ENCODE results near the gene ZNF865.

- TF ChIP-seq CTCF (IDR thresholded peaks at IDR 0.05; ENCODE audit: poor library complexity, severe bottlenecking) (no peak), EZH2 (IDR thresholded peaks at IDR 0.05; ENCODE audit: borderline replicate concordance, insufficient read depth, low read length, poor library complexity, severe bottlenecking) (no peak), RAD21 (conservative IDR thresholded peaks at IDR 0.05) (no peak), SMC3 (conservative IDR thresholded peaks at IDR 0.05; ENCODE audit: poor library complexity) (no peak), REST (IDR thresholded peaks at IDR 0.05; ENCODE audit: borderline replicate concordance) (no peak), MXI1 (conservative IDR thresholded peaks at IDR 0.05; ENCODE audit: poor library complexity, severe bottlenecking) (no peak)
Observed at GRCh38 chr19:55621673-55622231, 16.3 kb downstream of the ZNF865 start.
